GM19099 (cell line): ENCODE data around the gene USB1.

Experiments
- POLR2A ChIP-seq: IDR thresholded peaks from 3 replicates; pipeline ENCODE4 v1.6.1; 2011; ENCODE audit warnings: low read depth; ENCODE audit not compliant: insufficient read length; ENCODE audit errors: extremely low read depth

USB1 gene

DNA sequence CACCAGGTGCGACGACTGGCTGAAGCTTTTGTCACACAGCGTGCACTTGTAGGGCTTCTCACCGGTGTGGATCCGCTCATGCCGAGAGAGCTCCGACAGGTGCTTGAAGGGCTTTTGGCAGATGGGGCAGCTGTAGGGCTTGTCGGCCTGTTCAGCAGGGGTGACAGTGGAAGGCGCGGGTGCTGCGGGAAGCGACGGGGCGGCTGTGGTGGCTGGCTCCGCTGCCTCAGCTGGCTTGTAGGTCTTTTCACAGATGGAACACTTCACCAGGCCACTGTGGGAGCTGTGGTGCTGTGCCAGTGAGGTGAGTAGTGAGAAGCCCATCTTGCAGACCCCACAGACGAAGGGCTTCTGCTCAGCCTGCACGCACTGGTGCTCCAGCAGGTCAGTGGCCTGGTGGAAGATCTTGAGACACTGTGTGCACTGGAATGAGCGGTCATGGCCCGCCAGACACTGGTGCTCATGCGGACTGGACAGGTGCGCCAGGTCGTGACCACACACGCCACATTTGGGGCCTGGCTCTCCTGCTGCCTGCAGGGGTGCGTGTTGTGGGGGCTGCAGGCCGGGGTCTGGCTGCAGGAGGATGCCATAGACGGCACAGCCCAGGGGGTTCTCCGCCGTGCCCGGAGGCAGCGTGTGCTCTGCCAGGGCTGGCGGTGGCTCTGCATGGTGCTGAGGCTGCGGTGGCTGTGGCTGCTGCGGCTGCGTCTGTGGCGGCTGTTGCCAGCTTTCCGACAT, 3.5 kb upstream of the USB1 start:
- TF ChIP-seq POLR2A: no peak

DNA sequence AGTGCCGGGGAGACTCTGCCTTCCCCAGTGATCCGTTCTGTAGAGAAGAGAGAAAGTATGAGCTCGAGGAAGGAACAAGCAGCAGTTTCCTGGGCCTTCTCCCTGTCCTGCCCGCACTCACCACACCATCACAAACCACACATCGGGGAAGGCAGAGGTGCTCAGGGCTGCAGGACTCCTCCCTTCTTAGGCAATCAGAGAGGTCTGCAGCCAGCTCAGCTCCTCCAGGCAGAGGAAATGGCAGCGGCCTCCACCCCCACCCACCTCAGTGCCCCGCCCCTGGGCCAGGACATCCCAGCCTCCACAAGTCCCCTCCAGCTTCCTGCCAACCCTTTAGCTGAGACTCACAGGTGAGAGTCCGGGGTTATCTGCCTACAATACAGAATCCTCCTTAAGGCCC, 2.7 kb upstream of the USB1 start:
- TF ChIP-seq POLR2A: no peak

DNA sequence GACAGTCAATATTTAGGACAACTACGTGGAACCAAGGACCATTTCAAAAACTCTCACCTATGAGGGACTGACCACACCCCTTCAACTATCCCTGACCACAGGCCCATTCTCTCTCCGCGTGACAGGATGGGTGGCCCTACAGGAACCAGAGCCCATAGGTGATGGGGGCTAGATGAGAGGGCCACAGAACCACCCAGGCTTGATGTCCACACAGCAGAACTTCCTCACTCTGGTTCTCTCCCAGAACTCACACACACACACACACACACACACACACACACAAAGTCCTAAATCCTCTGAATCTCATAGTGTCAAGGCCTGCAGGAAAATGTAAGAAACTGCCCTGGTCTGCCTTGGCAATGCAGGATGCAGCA, 2.2 kb upstream of the USB1 start:
- no peak for TF ChIP-seq POLR2A

DNA sequence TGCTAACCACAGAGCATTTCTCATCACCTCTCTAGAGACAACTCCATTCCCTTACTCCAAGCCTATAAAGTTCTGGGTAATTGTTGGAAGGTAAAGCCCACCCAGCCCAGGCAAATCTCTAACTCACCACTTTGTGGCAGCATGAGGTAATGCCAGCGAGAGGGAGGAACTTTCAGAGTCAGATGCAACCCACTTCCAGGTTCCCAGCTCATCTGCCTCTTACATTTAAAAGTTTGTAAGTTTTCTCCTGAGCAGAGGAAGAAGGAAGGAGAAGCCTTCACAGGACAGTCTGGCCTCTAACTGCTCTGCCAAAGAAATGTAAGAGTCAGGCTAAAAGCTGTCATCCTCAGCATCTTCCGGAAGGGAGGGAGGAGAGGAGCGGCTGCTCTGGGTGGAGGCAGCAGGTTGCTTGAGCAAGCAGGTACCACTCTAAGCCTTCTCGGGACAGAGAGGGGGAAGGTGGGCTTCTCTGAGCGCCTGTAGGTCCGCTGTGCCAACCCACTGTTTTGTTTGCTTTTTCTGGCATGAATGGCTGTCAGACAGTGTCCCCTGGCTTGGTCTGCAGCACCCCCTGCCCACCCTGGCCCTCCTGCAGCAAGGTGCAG, 1.7 kb upstream of the USB1 start:
- no peak for TF ChIP-seq POLR2A

DNA sequence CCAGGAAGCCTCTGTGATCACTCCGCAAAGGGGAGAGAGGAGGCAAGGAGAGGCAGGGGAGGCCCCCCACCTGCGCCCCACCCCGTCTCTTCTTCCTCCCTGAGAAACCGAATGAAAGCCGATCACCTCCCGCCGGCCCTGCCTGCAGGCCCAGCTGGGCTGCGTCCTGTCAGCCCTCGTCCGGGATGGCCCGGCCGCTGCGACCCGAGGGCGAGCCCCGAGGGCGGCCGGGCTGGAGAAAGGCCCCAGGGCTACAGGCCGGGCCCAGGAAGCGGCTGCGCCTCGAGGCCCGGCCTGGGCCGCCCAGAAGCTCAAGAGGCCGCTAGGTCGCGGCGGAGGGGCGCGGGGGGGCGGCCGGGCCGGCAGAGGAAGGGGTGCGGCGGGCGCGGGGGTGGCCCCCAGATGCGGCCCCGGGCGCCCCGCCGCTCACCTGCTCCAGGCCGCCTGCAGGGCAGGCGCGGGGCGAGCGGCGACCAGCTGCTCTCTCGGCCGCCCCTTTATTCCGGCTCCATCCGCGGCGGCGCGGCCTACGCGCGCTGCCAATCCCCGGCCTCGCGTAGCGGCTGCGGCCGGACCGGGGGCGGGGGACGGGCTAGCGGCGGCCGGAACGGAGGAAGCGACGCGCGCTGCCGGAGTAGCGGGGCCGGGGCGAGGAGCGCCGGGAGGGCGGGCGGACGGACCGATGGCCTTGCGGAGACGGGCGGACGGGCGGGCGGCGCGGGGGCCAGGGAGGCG, 1.1 kb upstream of the USB1 start, which contains the start of gene ZNF319:
Gene ZNF319, minus strand, starts transcription at position 702 of the 735 bp plus-strand sequence. CDS start 2,407 bp downstream, outside the sequence.
- no peak for TF ChIP-seq POLR2A

DNA sequence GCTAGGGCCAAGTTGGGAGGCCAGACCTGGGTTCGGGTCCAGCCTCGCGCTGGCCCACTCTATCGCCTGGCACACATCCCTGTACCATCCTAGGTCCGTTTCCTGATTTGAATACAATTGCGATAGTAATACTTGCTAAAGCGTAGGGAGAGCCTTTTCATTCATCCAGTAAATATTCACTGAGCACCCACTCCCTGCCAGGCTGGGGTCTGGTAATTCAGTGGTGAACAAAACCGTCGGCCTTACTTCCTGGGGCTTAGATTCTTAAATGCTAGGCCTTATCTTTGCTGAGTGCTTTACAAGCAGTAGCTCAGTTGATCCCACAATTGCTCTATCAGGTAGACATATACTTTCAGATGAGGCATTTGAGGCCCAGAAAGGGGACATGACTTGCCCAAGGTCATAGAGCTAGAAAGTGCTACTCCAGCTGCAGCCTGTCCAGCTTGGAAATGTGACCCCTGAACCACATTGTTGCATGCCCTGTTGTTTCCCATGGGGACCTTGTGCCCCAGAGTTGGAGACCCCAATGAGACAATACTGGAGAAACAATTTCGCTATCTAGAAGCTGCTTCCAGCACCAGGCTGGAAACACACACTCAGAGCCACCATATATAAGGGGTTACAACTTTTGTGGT, 691 bp downstream of the USB1 start:
- TF ChIP-seq POLR2A: no peak

DNA sequence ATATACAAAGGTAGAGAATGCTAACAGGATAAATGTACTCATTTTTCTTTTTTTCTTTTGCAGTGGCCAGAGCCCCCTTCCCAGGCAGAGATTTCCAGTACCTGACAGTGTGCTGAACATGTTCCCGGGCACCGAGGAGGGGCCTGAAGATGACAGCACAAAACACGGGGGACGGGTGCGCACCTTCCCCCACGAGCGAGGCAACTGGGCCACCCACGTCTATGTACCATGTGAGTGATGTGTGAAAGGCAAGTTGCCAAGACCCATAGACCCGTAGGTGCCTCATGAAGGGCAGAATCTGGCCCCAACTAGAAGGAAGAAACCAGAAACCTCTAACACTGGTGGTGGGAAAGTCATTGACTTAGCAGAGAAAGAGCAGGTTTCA, 1.2 kb downstream of the USB1 start:
- no peak for TF ChIP-seq POLR2A

DNA sequence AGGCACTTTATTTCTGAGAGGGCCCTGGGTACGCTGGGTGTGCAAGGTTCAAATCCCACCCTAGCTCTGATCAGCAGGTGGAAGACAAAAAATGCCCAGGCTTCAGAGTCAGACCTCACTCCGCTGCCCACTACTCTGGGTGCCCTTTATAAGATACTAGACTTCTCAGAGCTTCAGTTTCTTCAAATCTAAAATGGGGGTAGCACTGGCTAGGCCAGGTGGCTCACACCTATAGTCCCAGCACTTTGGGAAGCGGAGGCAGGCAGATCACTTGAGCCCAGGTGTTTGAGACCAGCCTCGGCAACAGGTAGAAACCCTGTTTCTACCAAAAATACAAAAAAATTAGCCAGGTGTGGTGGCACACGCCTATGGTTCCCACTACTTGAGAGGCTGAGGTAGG, 1.7 kb downstream of the USB1 start:
- no peak for TF ChIP-seq POLR2A

DNA sequence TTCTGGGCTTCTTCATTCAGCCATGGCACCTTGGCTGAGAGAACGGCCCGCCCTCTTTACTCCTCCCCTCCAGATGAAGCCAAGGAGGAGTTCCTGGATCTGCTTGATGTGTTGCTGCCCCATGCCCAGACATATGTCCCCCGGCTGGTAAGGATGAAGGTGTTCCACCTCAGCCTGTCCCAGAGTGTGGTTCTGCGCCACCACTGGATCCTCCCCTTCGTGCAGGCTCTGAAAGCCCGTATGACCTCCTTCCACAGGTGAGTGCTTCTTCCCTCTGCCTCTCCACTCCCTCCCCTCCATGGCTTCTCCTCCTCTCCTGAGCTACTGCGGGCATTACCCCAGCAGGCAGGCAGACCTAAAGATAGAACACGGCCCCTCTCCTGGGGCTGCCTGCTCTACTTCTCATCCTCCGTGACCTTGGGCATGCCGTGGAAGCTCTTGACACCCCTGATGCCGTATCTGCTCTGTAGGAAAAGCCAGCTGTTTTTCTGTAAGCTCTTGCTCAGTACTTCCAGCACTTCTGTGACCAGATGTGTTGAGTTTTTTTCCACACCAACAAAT, 8.7 kb downstream of the USB1 start:
- no peak for TF ChIP-seq POLR2A

DNA sequence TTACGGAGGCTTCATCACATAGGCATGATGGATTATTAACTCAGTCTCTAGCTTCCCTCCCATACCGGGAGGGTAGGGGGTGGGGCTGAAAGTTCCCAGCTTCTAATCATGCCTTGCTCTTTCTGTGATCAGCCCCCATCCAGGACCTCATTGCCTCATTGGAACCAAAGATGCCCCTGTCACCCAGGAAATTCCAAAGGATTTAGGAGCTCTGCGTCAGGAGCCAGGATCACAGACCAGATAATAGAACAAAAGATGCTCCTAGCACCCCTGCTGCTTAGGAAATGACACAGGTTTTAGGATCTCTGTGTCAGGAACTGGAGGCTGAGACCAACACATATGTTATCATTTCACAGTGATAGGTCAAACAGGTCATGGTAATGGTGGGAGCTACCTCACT, 9.7 kb downstream of the USB1 start:
- no peak for TF ChIP-seq POLR2A

DNA sequence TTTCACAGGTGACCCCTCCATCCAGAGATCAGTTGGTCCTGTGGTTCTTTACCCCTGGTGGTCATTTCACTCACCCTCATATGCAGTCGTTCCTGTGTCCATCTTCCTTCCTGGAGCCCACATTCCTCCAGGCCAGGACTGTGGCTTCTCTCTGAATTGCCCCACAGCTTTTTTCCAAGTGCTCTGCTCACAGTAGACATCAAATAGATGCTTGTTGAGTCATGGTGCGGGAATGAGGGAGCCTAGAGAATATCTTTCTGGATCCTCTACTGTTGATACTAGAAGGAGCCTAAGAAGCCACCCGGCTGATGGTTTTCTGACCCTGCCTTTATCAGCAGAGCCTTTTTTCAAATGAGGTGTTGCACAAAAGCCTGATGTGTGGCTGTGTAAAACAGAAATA, 10.4 kb downstream of the USB1 start:
- no peak for TF ChIP-seq POLR2A

DNA sequence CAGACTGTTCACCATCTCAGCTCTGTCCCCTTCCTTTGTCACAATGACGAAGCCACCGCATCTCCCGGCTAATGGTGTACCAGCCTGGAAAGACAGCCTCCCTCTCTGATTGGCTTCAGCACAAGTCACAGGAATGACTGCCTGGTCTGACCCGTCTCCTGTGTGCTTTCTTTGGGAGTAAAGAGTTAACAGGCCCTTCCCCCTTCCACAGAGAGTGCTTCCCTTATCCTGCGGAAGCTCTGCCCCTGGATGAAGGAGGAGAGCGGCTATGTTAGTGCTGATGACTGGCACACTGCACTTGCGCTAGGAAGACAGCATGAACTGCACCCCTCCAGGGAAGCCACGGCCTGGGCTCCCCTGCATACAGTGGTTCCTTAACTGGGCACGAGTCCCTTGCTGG, 11.3 kb downstream of the USB1 start:
- no peak for TF ChIP-seq POLR2A

DNA sequence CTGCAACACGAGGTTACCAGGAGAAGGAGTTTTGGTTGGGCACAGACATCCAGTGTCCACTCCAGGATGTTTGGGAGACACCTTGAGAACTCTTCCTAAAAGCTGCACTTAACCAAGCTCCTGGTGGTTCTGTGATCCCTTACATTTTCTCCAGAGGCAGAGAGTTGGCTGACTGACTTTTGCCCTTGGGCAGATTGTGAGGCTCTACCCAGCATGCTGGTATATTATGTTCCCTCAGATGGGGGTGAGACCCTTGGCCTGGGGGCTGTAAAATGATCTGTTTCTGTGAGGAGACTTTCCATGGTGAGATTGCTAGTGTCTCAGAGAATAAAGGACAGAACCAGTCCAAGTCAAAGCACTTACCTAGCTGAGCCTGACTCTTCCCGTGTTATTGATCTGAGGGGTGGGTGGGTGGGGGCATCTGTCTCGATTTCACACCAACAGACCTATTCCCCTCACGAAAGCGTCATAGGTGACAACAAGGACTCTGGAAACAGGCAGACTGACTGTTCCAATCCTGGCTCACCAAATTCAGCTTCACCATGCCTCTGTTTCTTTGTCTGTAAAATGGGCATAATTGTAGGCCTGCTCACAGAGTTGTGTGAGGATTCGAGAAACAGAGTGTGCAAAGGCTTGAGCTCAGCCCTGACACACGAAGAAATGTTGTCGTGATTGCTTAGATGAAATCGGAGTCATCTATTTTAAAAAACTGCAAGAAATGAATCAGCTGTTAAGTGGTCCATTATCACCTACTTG, 12.2 kb downstream of the USB1 start:
- TF ChIP-seq POLR2A: no peak

DNA sequence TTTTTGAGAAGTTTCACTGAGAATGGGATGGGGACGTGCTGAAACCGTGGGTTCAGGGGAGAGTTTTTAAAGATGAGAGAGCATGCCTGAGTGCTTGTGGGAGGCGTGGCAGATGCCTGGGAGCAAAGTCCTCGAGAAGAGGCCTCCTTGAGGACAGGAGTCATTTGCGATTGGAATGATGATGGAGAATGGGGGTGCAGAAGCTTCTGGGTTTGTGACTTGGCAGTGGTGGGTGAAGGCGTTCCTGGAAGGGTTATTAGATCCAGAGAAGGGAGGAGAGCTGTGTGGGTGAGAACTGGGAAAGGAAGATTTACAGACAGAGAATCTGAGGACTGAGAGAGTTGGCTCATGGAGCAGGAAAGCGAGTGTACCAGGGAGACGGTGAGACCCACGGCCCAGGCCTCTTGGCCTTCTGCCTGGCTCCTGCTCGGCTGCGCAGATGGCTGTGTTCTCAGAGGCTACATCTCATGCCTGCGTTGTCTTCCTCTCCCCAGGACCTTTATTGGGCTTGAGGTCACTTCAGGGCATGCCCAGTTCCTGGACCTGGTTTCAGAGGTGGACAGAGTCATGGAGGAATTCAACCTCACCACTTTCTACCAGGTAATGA, 15.7 kb downstream of the USB1 start:
- TF ChIP-seq POLR2A: no peak

DNA sequence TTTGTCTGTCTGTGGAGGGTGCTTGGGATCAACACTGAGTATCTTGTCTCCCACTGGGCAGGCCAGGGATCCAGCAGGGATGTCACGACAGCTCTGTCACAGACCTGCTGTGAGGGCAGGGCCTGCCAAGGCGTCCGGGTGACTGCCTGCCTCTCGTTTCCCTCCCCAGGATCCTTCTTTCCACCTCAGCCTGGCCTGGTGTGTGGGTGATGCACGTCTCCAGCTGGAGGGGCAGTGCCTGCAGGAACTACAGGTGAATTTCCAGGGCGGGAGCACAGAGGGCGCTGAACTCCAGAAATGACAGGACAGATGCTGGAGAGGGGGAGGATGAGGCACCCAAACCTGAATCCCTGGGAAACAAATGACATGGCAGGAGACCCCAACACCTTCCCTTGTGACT, 17.6 kb downstream of the USB1 start:
- TF ChIP-seq POLR2A: no peak
